ENCODE results near the gene FLVCR2. TPM values are rescaled to one million over a fixed set of nuclear protein-coding genes. Genes with fewer than 3 reads are reported as not detected.

The FLVCR2 gene
- polyA plus RNA-seq, 3 donors = 1.2 to 5.1 (median 1.3) TPM

- WGBS, 3 donors = 80 to 88% (median 87%) methylated on average over 7 of the region's 7 CpGs
- H3K27ac ChIP-seq (ENCODE audit: low read depth, low read length) = no peak overlapping the region
Measured at GRCh38 chr14:75551021-75551420, 27.4 kb upstream of the FLVCR2 start.

DNA sequence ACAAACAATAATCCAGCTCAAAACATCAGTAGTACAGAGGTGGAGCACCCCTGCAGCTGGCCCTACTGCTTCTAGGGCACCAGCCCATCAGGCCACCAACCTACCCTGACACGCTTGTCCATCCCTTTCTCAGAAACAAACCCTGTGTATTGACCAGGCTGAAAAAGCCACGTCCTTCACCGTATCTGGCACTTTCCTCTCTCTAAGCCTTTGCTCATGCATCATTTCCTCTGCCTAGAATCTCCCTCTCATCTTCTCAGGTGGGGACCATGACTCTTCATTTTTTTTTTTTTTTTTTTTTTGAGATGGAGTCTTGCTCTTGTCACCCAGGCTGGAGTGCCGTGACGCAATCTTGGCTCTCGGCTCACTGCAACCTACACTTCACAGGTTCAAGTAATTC lies 25.3 kb upstream of the FLVCR2 start:
- WGBS, 3 donors = 88 to 95% (median 92%) methylated on average over 6 of the region's 6 CpGs
- H3K27ac ChIP-seq (ENCODE audit: low read depth, low read length) = no peak overlapping the region

- WGBS, 3 donors = 58 to 75% (median 65%) methylated on average over 4 of the region's 4 CpGs
- no peak overlapping the region for H3K27ac ChIP-seq (ENCODE audit: low read depth, low read length)
Measured at GRCh38 chr14:75553761-75554364, 24.6 kb upstream of the FLVCR2 start.

DNA sequence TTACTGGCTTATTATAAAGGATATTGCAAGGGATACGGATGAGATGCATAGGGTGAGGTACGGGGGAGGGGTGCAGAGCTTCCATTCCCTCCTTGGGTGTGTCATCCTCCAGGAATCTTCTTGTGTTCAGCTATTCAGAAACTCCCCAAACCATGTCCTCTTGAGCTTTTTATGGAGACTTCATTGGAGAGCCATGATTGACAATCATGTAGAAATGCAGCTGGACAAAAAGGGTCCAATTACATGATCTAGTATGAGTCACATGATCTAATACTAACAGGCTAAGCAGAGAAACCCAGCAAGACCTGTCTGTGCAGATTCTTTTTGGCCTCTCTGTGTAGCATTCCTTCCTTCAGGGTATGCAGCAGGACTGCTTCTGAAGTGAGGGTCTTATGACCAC lies 23.9 kb upstream of the FLVCR2 start:
- 44 to 61% (median 46%) methylated on average over 2 of the region's 2 CpGs for WGBS, 3 donors

DNA sequence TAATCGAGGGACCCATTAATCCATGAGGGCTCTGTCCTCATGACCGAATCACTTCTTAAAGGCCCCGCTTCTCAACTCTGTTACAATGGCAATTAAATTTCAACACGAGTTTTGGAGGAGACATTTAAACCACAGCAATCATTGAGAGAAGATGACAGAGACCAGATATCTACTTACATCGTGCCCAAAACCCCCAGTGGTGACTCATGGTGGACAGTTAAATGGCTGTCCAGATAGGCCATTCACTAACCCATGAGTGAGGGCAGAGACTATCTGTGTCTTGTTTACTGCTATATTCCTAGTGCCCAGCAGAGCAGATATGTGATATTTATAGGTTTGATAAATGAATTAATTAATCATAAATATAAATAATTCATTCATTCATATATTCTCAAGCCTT lies 20.0 kb upstream of the FLVCR2 start:
- H3K27ac ChIP-seq (ENCODE audit: low read depth, low read length) = no peak overlapping the region
- WGBS, 3 donors = 77 to 86% (median 84%) methylated on average over 5 of the region's 5 CpGs

More for the DNA sequence above, 23.9 kb upstream of the FLVCR2 start:
- no peak overlapping the region for H3K27ac ChIP-seq (ENCODE audit: low read depth, low read length)

GRCh38 chr14:75559045-75559444 lies 19.4 kb upstream of the FLVCR2 start:
- H3K27ac ChIP-seq (ENCODE audit: low read depth, low read length) = no peak overlapping the region
- 86 to 95% (median 86%) methylated on average over 6 of the region's 6 CpGs for WGBS, 3 donors

GRCh38 chr14:75559451-75560222 lies 18.8 kb upstream of the FLVCR2 start:
- WGBS, 3 donors = 78 to 92% (median 82%) methylated on average over 6 of the region's 6 CpGs
- H3K27ac ChIP-seq (ENCODE audit: low read depth, low read length) = no peak overlapping the region

DNA sequence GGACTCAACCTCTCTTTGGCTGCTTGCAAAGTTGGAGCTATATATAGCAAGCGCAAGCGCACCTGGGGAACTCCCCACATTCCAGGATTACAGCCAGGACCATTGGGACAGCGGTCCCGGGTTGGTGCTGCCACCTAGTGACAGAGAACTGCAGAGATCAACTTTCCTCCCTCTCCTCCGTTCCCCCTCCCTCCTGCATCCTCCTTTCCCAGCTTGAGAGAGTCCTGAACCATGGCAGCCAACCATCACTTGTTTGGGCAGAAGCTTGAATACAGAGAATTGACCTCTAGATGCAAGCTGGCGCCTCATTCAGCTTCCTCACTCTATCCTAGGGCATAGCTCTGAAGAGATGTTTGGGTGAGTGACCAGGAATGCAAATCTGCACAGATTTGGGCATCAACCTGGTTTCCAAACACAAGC lies 17.4 kb upstream of the FLVCR2 start:
- 2 to 3% (median 2%) methylated on average over 6 of the region's 6 CpGs for WGBS, 3 donors
- no peak overlapping the region for H3K27ac ChIP-seq (ENCODE audit: low read depth, low read length)

DNA sequence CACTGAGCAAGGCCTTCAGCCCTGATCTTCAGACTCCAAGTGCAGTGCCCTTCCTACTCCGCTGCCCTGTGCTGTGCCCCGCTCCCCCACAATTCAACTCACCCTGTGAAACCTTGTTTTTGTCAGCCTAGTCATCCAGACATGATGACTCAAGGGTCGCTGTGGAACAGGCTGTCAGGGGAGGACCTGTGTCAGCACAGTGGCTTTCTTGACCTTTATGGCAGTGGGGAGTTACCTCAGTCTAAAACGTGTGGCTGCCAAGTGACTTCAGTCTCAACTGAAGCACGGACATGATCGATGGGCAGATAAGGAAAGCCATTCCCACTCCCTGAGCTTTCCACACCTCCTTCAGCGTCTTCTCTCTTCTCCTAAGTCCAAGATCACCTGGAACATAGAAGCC lies 16.3 kb upstream of the FLVCR2 start:
- 48 to 72% (median 62%) methylated on average over 7 of the region's 7 CpGs for WGBS, 3 donors
- H3K27ac ChIP-seq (ENCODE audit: low read depth, low read length) = no peak overlapping the region

DNA sequence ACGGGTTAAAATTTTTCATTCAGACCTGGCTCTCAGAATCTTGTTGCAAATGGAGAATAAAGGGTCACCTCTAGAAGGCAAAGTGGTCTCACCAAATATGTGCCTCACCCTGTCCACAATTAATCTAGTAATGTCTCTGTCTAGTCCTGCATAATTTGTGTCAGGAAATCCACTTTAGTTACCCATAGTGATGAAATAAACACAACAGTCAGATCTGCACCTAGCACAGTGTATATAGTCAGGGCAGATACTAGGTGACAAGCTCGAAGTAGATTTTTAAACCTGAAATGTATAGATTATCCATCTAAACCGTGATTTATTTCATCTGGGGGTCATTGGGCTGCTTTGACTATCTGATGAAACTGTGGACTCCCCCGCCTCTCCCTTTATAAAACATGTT lies 15.9 kb upstream of the FLVCR2 start:
- H3K27ac ChIP-seq (ENCODE audit: low read depth, low read length) = no peak overlapping the region
- 45 to 82% (median 78%) methylated on average over 4 of the region's 4 CpGs for WGBS, 3 donors

- no peak overlapping the region for H3K27ac ChIP-seq (ENCODE audit: low read depth, low read length)
- 67 to 80% (median 80%) methylated on average over 4 of the region's 4 CpGs for WGBS, 3 donors
Measured at GRCh38 chr14:75563931-75564330, 14.5 kb upstream of the FLVCR2 start.

- H3K27ac ChIP-seq (ENCODE audit: low read depth, low read length) = no peak overlapping the region
- WGBS, 3 donors = 68 to 96% (median 74%) methylated on average over 5 of the region's 5 CpGs
Measured at GRCh38 chr14:75565056-75565455, 13.4 kb upstream of the FLVCR2 start.

GRCh38 chr14:75566321-75566720 lies 12.1 kb upstream of the FLVCR2 start:
- WGBS, 3 donors = 63 to 78% (median 66%) methylated on average over 4 of the region's 4 CpGs
- no peak overlapping the region for H3K27ac ChIP-seq (ENCODE audit: low read depth, low read length)

DNA sequence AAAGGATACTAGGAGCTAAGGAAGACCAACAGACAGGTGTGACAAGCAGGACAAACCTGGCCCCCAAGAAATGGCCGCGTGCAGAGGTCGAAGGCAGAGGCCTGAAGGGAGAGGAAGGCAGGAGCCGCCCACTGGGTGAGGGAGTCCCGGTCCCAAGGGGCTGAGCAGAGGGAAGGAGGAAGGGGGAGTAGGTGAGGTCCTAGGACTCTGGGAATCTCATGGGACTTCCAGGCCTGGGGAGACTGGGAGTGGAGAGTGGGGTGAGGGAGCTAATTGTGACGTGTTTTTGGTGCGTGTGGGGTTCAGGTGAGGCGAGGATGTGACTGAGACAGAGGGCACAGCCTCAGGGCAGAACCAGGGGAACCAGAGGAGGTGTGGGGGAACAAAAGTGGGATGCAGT lies 11.7 kb upstream of the FLVCR2 start:
- H3K27ac ChIP-seq (ENCODE audit: low read depth, low read length) = no peak overlapping the region
- WGBS, 3 donors = 82 to 91% (median 84%) methylated on average over 8 of the region's 8 CpGs

- 84 to 88% (median 86%) methylated on average over 7 of the region's 7 CpGs for WGBS, 3 donors
Measured at GRCh38 chr14:75568140-75568539, 10.3 kb upstream of the FLVCR2 start.

GRCh38 chr14:75568791-75569190 lies 9.6 kb upstream of the FLVCR2 start:
- 85 to 88% (median 86%) methylated on average over 6 of the region's 6 CpGs for WGBS, 3 donors
- no peak overlapping the region for H3K27ac ChIP-seq (ENCODE audit: low read depth, low read length)

More at GRCh38 chr14:75568140-75568539, 10.3 kb upstream of the FLVCR2 start:
- no peak overlapping the region for H3K27ac ChIP-seq (ENCODE audit: low read depth, low read length)

GRCh38 chr14:75570797-75571196 lies 7.6 kb upstream of the FLVCR2 start:
- no peak overlapping the region for H3K27ac ChIP-seq (ENCODE audit: low read depth, low read length)
- 33 to 58% (median 56%) methylated on average over 2 of the region's 2 CpGs for WGBS, 3 donors

- 77 to 82% (median 77%) methylated on average over 6 of the region's 6 CpGs for WGBS, 3 donors
- no peak overlapping the region for H3K27ac ChIP-seq (ENCODE audit: low read depth, low read length)
Measured at GRCh38 chr14:75572104-75572503, 6.3 kb upstream of the FLVCR2 start.

GRCh38 chr14:75577090-75577489 lies 1.3 kb upstream of the FLVCR2 start:
- H3K27ac ChIP-seq (ENCODE audit: low read depth, low read length) = no peak overlapping the region
- 58 to 70% (median 66%) methylated on average over 3 of the region's 3 CpGs for WGBS, 3 donors

DNA sequence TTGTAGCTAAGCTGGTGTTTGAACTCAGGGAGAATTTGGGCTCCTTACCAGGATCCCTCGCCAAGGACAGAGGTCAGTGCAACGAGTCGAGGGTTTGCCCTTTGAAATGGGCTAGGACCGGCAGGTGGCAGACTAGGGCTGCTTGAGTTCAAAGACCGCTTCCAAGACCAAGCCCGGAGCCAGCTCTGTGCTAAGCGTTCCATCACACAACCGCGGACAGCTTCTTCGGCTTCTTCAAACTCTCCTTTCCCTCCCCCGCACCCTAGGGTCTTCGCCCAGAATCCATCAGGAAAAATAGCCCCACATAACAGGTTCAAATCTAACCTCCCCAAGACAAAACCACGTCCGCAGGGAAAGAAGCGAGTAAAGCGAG lies 705 bp upstream of the FLVCR2 start:
- WGBS, 3 donors = 0 to 1% (median 1%) methylated on average over 16 of the region's 16 CpGs
- no peak overlapping the region for H3K27ac ChIP-seq (ENCODE audit: low read depth, low read length)

All from adipose tissue (tissue), 3 donors.